ENCODE measurements around the gene ZFP36L1.

ZFP36L1 gene

DNA sequence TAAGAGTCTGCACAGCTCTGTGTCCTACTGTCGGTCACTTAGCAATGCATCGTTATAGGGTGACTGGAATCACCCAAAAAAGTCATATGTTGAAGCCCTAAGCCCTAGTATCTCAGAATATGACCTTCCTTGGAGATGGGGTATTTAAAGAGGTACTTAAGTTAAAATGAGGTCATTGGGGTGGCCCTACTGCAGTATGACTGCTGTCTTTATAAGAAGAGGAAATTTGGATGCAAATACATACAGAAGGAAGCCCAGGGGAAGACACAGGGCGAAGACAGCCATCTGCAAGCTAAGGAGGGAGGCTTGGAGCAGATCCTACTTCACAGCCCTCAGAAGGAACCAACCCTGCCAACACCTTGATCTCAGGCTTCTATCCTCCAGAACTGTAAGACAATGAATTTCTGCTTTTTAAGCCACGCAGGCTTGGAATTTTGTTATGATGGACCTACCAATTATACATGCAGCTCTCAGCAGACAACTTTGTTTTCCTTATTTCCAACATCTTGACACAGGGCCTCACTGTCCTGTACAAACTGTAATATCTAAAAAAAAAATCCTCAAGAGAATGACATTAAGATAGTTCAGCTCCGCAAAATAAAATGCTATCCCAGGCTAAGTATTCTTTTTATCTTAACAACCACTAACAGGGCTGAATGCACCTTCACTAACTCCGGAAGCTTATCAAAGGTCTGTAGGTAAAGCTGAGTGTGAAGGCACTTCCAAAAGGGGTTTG lies 40.4 kb downstream of the ZFP36L1 start:
- no peak for DNase-seq (ENCODE audit: low read depth, low spot score)
- no peak for TF ChIP-seq POLR2AphosphoS5 (IDR thresholded peaks at IDR 0.05; ENCODE audit: borderline replicate concordance, low read depth, low read length)
- no peak for TF ChIP-seq FOXP2 (optimal IDR thresholded peaks at IDR 0.05; ENCODE audit: control extremely low read depth, extremely low read length, insufficient read depth)
- TF ChIP-seq EZH2 (IDR thresholded peaks at IDR 0.05), result no peak

GRCh38 chr14:68749487-68750475 lies 43.1 kb downstream of the ZFP36L1 start:
- Histone ChIP-seq H3K36me3 (ENCODE audit: insufficient read depth, low read length) (no peaks in the 10 kb centered on the region), H3K9ac (ENCODE audit: insufficient read length) (no peak overlapping the region), H3K9me3 (ENCODE audit: low read depth, low read length) (no peaks in the 10 kb centered on the region), H3K4me3 (no peak overlapping the region), H3K27ac (no peak overlapping the region; the same call in 1 of the 2 replicates)
- TF ChIP-seq POLR2AphosphoS5 (IDR thresholded peaks at IDR 0.05; ENCODE audit: borderline replicate concordance, low read depth, low read length) (no peak), EZH2 (IDR thresholded peaks at IDR 0.05) (no peak), FOXP2 (optimal IDR thresholded peaks at IDR 0.05; ENCODE audit: control extremely low read depth, extremely low read length, insufficient read depth) (no peak)
- no peak for DNase-seq (ENCODE audit: low read depth, low spot score)

More for the DNA sequence above, 40.4 kb downstream of the ZFP36L1 start:
- no peaks in the 10 kb centered on the region for H3K9me3 ChIP-seq (ENCODE audit: low read depth, low read length)
- H3K27ac ChIP-seq, result no peak overlapping the region
- no peak overlapping the region for H3K4me3 ChIP-seq
- no peaks in the 10 kb centered on the region for H3K36me3 ChIP-seq (ENCODE audit: insufficient read depth, low read length)
- no peak overlapping the region for H3K9ac ChIP-seq (ENCODE audit: insufficient read length)

GRCh38 chr14:68748691-68749090 lies 44.2 kb downstream of the ZFP36L1 start:
- no peak for DNase-seq (ENCODE audit: low read depth, low spot score)
- TF ChIP-seq POLR2AphosphoS5 (IDR thresholded peaks at IDR 0.05; ENCODE audit: borderline replicate concordance, low read depth, low read length), result no peak
- TF ChIP-seq EZH2 (IDR thresholded peaks at IDR 0.05), result no peak
- TF ChIP-seq FOXP2 (optimal IDR thresholded peaks at IDR 0.05; ENCODE audit: control extremely low read depth, extremely low read length, insufficient read depth), result no peak
- no peaks in the 10 kb centered on the region for H3K9me3 ChIP-seq (ENCODE audit: low read depth, low read length)
- no peak overlapping the region for H3K9ac ChIP-seq (ENCODE audit: insufficient read length)
- H3K4me3 ChIP-seq, result no peak overlapping the region
- H3K36me3 ChIP-seq (ENCODE audit: insufficient read depth, low read length), result no peaks in the 10 kb centered on the region
- H3K27ac ChIP-seq, result no peak overlapping the region

DNA sequence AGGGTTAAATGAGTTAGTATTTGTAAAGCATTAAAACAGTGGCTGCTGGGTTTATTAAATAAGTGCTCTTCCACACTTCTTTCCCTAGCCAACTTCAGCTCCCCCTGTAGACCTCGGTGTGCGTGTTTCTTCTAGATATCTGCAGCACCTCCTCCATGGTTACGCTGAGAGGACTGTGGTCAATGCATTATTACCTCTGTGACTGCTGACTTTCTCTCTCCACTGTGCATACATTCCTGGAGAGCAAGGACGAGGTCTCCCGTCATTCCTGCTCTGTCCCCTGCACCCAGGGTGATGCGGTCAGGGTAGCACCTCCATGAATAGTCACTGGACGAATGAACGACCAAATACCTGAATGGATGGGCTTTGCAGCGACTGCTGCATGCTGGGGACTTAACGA lies 44.6 kb downstream of the ZFP36L1 start:
- Histone ChIP-seq H3K36me3 (ENCODE audit: insufficient read depth, low read length) (no peaks in the 10 kb centered on the region), H3K9ac (ENCODE audit: insufficient read length) (no peak overlapping the region), H3K27ac (no peak overlapping the region), H3K9me3 (ENCODE audit: low read depth, low read length) (no peaks in the 10 kb centered on the region), H3K4me3 (no peak overlapping the region)
- DNase-seq (ENCODE audit: low read depth, low spot score), result no peak
- no peak for TF ChIP-seq FOXP2 (optimal IDR thresholded peaks at IDR 0.05; ENCODE audit: control extremely low read depth, extremely low read length, insufficient read depth)
- TF ChIP-seq POLR2AphosphoS5 (IDR thresholded peaks at IDR 0.05; ENCODE audit: borderline replicate concordance, low read depth, low read length), result no peak
- no peak for TF ChIP-seq EZH2 (IDR thresholded peaks at IDR 0.05)

DNA sequence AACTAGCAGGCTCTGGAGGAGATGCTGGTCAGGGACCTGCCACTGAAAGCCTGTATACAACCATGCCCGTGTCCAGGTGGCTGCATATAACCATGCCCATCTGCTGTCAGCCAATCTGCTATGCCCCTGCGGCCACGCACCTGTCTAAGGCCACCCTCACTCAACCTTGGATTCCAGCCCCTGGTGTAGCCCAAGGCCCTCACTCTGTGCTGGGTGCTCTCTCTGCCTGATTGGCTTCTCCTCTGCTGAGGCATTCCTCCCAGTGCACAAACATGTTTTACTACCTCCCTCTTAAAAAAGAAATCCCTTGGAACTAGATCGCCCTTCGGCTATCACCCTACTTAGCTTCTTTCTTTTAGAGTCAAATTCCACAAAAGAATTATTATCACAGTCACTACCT lies 45.5 kb downstream of the ZFP36L1 start:
- H3K4me3 ChIP-seq, result no peak overlapping the region
- H3K36me3 ChIP-seq (ENCODE audit: insufficient read depth, low read length), result no peaks in the 10 kb centered on the region
- TF ChIP-seq POLR2AphosphoS5 (IDR thresholded peaks at IDR 0.05; ENCODE audit: borderline replicate concordance, low read depth, low read length) (no peak), FOXP2 (optimal IDR thresholded peaks at IDR 0.05; ENCODE audit: control extremely low read depth, extremely low read length, insufficient read depth) (no peak), EZH2 (IDR thresholded peaks at IDR 0.05) (no peak)
- H3K27ac ChIP-seq, result no peak overlapping the region
- no peaks in the 10 kb centered on the region for H3K9me3 ChIP-seq (ENCODE audit: low read depth, low read length)
- DNase-seq (ENCODE audit: low read depth, low spot score), result no peak
- no peak overlapping the region for H3K9ac ChIP-seq (ENCODE audit: insufficient read length)

GRCh38 chr14:68744613-68745012 lies 48.3 kb downstream of the ZFP36L1 start:
- Histone ChIP-seq H3K4me3 (no peak overlapping the region), H3K36me3 (ENCODE audit: insufficient read depth, low read length) (no peaks in the 10 kb centered on the region), H3K27ac (no peak overlapping the region), H3K9ac (ENCODE audit: insufficient read length) (no peak overlapping the region), H3K9me3 (ENCODE audit: low read depth, low read length) (no peaks in the 10 kb centered on the region)
- TF ChIP-seq EZH2 (IDR thresholded peaks at IDR 0.05) (no peak), POLR2AphosphoS5 (IDR thresholded peaks at IDR 0.05; ENCODE audit: borderline replicate concordance, low read depth, low read length) (no peak), FOXP2 (optimal IDR thresholded peaks at IDR 0.05; ENCODE audit: control extremely low read depth, extremely low read length, insufficient read depth) (no peak)
- DNase-seq (ENCODE audit: low read depth, low spot score), result no peak

DNA sequence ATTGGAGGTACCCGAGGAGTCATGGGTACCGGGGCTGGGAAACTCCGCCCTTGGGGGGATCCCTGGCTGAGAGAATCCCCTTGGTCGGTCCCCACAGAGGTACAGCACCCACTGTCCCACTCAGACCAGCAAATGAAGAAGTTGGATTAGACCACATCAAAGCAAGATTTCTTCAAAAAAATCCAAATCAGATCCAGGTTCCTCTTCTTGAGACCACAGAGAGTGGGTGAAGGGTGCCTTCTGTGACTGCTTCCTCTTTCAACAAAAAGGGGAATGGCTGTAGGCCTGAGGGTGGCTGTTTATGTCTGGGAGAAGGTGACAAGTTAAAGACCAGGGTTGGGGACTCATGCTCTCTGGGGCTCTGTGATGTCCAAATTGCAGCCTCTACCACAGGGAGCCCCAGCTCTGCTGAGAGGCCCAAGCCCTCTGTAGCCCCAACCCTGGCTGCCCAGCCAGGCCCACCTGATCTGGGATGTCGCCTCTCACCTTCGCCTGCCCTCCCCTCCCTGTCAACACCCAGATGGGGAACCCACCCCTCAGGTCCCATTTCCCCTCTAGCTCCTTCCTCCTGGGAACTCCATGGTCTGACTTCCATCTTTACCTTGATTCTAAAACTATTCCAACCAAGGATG lies 50.9 kb downstream of the ZFP36L1 start:
- no peak overlapping the region for H3K4me3 ChIP-seq
- H3K9me3 ChIP-seq (ENCODE audit: low read depth, low read length), result no peaks in the 10 kb centered on the region
- no peak overlapping the region for H3K27ac ChIP-seq
- no peak for TF ChIP-seq FOXP2 (optimal IDR thresholded peaks at IDR 0.05; ENCODE audit: control extremely low read depth, extremely low read length, insufficient read depth)
- no peak for TF ChIP-seq EZH2 (IDR thresholded peaks at IDR 0.05)
- no peak for TF ChIP-seq POLR2AphosphoS5 (IDR thresholded peaks at IDR 0.05; ENCODE audit: borderline replicate concordance, low read depth, low read length)
- no peak for DNase-seq (ENCODE audit: low read depth, low spot score)
- H3K36me3 ChIP-seq (ENCODE audit: insufficient read depth, low read length), result no peaks in the 10 kb centered on the region
- H3K9ac ChIP-seq (ENCODE audit: insufficient read length), result no peak overlapping the region

- H3K27ac ChIP-seq, result no peak overlapping the region
- no peak overlapping the region for H3K9ac ChIP-seq (ENCODE audit: insufficient read length)
- H3K4me3 ChIP-seq, result no peak overlapping the region
- H3K36me3 ChIP-seq (ENCODE audit: insufficient read depth, low read length), result no peaks in the 10 kb centered on the region
- DNase-seq (ENCODE audit: low read depth, low spot score), result no peak
- TF ChIP-seq EZH2 (IDR thresholded peaks at IDR 0.05), result no peak
- TF ChIP-seq FOXP2 (optimal IDR thresholded peaks at IDR 0.05; ENCODE audit: control extremely low read depth, extremely low read length, insufficient read depth), result no peak
- TF ChIP-seq POLR2AphosphoS5 (IDR thresholded peaks at IDR 0.05; ENCODE audit: borderline replicate concordance, low read depth, low read length), result no peak
- no peaks in the 10 kb centered on the region for H3K9me3 ChIP-seq (ENCODE audit: low read depth, low read length)
Measured at GRCh38 chr14:68741477-68741791, 51.4 kb downstream of the ZFP36L1 start.

Measured in SK-N-MC (cell line).